ENCODE data around the gene PRICKLE2.

PRICKLE2 gene

DNA sequence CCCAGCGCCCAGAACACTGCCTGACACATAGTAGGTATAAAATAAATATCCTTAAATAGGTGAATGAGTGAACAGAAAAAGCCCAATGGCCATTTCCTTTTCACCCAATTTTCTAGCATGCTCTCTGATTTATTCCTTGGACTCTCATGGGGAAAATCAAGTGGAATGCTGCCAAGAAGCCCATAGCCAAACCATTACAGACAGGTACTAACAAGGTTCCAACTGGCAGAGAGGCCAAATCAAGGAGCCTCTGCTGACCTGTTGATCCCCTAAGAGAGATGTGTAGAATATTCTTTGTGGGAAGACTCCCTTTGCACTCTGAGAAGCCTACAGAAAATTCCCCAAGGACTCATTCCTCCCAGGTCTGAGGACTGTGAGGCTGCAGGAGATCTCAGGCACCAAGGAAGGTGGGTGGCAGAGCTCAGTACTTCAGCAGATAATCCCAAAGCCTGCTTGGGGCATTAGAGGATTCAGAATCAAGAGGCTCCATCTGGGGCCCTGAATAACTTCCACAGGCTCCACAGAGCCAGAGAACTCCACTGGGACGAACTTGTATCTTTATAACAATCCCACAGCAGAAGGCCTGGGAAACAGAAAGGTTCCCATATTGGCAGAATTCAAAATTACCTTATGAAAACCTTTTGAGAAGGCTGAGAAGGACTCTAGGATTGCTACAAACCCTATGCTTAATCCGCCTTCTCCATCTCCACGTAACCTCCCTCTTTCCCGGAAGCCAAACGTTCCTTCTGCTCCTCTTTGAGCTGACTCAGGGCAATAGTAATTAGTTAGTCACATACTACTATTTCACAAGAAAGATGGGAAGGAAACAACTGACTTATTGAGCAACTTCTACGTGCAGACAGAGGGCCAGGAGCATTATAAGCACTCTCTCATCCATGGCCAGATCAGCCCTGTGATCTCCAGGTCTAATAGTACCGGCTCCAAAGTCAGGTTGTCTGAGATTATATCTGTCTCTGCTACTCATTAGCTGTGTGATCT, 34.5 kb downstream of the PRICKLE2 start:
- DNase-seq (ENCODE audit: low read depth, low spot score), result no peak

DNA sequence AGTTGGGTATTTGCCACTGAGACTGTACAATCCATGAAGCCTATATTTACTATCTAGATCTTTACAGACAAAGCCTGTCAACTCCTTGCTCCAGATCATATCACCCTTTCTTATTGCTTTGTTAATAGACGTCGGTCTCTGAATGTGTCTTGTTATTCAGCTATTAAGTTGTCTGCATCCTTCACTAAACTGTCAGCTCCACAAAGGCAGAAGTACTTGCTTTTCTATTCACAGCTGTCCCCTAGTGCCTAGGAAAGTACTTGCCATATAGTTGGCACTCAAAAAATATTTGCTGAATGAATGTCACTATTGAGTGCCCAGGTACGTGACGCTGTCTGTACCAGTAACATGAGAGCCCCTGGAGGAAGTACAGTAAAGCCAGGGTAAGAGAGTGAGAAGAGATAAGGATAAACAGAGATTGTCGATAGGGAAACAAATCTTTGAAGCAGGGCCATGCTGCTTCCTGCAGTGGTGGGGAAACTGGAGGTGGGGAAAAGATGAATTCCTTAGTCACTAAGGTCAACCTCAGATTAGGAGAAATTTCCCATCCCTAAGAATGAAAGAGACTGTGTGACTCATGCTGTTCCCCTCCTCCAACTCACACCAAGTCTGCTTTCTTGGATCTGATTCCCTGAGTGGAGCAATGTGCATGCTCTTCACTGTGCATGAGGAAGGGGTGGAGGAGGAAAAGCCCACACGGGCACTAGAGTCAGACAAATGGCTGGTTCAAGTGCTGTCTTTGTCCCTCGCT, 36.3 kb downstream of the PRICKLE2 start:
- peak; percentile 68 for DNase-seq (ENCODE audit: low read depth, low spot score)

DNA sequence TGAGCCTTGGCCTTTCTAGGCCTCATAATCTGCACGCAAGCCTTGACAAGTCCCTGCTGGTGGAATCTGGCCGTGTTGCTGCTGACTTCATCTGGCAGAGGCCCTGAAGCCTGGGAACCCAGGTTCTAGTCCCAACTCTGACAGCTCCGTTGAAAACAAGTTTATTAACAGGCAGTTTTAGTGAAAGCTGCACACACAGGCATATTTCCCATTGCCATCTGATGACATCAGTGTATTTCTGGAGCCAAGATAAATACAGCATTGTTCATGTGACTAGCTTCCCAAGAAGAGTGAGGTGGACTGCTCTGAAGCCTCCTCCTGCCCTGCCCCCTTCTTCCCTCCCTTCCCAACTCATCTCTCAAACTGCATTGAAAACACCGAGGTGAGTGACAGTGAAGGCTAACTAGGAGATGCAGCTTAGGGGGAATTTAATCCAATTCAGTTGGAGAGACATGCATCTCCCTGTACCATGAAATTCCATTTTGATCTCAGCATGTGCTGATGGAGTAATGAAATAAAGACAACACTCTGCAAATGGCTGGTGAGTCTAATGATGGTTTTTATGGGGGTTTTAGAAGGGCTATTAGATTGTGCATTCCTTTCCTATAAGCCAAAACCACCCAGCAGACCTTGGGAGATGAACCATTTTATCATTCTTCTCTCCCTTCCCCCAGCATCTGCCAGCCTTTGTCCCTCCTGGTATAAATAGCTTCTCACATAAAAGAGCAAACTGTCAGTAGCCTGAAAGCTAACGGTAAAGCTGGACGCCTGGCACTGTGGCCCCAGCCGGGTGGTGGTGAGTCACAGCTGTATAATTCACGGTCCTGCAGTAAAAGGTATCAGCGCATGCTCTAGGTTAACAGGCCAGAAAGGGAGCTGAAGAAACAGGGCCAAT, 38.0 kb downstream of the PRICKLE2 start:
- peak; percentile 73 for DNase-seq (ENCODE audit: low read depth, low spot score)

DNA sequence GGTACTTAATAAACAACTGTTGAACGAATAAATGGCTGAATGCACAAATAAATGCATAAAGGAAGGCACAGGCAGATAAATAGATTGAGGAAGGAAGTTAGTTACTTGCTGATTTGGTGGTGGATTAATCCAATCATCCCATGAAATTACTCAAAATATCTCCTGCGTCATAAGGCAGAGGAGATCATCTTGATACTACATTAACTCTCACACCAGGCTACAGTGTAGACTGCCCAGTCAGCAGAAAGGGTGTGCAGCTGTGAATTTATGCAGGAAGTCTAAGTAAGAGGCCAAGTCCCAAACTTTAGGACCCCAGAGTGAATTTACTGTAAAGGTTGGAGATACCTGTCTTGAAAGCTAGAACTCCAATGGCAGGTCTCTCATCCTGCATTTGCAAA, 38.6 kb downstream of the PRICKLE2 start:
- no peak for DNase-seq (ENCODE audit: low read depth, low spot score)

DNA sequence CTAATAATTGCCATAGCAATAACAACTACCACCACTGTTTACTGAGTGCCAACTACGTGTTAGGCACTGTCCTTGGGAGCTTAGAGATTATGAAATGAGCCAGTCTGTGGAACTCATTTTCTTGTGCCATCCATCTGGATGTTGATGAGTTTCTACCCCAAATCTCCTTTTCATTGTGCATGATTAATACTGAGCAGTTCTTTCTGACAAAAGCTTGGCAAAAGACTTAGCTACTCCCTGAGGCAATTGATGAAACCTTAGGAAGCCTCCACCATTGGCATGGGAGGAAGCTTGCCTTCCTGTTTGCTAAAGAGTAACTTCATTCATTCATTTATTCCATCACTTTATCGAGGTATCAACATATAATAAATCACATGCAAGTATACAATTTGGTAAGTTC, 39.8 kb downstream of the PRICKLE2 start:
- DNase-seq (ENCODE audit: low read depth, low spot score), result no peak

DNA sequence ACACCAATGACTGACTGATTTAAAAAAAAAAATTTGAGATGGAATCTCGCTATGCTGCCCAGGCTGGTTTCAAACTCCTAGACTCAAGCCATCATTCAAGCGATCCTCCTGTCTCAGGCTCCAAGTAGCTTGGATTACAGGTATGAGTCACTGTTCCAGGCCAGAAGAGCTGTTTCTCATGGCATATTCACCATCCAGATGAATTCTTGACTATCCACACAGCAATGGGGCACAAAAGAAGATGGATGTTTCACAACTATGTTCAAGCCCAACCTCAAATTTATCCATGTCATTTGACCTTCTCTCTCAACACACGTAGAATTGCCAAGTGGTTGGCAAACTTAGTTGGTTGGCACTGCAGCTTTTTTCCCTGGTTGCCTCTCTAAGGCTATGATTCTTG, 40.6 kb downstream of the PRICKLE2 start:
- no peak for DNase-seq (ENCODE audit: low read depth, low spot score)

DNA sequence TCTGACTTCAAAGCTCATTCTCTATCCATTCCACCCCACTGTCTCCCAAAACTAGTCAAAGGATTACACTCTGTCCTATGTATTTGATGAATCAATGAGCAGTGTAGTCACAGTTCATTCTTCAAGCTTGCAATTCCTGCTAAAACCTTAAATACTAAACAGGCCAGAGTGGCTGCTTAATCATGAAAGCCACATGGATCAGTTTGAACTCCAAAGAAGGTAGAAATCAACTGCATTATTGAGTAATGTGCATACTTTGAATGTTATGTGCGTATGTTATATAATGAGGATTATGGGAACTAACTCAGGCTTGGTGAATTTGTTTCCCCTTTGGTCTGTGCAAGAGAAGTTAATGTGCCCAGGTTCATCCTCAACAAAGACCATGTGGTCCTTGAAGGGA, 45.4 kb downstream of the PRICKLE2 start:
- no peak for DNase-seq (ENCODE audit: low read depth, low spot score)

DNA sequence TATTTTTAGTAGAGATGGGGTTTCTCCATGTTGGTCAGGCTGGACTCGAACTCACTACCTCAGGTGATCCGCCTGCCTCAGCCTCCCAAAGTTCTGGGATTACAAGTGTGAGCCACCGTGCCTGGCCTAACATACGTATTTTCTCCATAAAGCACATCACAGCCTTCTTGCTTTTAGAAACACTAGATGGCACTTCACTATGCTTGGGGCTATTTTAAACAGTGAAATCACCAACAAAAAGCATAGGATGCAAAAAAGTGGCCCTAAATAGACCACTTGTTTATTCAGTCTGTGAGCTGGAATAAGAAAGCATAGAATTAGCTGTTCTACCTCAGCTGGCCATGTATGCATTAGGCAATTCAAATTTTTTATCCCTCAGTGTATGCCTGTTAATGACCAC, 46.0 kb downstream of the PRICKLE2 start:
- no peak for DNase-seq (ENCODE audit: low read depth, low spot score)

DNA sequence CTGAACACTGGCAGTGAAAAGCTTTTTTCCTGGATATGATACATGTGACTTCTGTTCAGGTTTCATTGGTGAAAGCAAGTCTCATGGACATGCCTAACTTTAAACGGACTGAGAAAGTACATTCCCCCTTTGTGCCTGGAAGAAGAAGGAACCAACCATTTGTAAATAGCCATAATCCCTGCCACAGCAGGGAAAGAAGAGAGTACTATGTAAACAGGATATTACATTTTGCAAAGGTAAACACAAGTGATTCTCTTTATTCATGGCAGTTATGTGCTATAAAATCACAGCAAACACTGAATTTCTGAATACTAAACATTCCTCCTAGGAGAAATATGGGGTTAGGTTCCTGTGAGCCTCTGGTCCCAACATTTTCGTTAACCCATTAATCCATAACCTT, 46.8 kb downstream of the PRICKLE2 start:
- no peak for DNase-seq (ENCODE audit: low read depth, low spot score)

DNA sequence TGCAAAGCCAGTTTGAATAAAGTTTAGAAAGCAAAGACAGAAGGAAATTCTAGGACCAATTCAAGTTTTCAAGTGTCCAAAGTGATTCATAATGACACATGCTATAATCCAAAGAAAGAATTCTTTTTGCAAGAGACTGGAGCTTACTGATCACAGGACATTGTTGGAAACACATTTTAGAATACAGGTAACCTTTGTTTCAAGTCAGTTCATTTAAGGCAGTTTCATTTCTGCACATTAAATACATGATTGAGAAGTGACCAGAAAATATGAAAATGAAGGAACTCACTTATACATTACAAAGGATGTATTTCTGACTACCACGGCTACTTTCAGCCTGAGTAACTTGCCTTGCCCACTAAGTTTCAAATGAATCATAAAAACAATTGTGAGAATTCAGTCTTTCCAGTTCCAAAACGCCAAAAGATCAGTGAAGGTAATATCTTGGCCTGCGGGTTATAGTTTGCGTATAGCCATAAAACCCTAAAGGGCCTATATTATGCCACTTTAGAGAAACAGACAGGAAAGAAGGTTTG, 48.7 kb downstream of the PRICKLE2 start:
- DNase-seq (ENCODE audit: low read depth, low spot score), result no peak

DNA sequence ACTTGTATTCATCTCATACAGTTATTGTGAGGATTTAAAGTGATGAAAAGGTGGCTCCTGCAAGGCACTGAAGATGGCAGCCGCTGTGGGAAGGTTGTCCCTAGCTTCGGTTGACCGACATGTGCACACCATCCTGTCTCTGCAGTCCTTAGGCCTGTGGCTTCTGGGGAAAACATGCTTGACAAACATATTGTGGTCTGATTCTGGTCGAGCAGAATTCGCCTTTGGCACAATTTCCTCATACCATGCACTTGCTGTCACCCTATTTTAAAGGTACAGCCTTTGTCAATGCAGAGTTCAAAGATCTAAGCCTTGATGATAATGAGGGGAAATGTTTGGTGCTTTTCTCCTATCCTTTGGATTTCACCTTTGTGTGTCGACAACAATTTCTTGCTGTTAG, 50.9 kb downstream of the PRICKLE2 start:
- no peak for DNase-seq (ENCODE audit: low read depth, low spot score)

DNA sequence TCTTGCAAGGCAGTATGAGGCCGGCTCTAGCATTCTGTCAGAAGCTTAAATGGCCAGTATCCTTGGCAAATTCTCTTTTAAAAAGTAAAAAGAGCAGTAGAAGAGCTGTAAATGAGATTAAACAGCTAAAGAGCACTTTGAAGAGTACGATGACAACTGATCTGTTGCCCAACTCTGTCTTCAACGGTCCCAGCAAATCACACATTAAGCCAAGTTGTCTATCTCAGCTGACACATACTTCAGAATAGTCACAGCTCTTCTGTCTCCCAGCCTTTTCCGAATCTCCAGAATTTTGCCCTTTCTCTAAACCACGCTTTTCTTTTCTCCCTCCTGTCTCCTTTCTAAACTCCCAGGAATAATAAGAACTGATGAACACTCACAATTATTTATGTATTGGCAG, 51.7 kb downstream of the PRICKLE2 start:
- no peak for DNase-seq (ENCODE audit: low read depth, low spot score)

DNA sequence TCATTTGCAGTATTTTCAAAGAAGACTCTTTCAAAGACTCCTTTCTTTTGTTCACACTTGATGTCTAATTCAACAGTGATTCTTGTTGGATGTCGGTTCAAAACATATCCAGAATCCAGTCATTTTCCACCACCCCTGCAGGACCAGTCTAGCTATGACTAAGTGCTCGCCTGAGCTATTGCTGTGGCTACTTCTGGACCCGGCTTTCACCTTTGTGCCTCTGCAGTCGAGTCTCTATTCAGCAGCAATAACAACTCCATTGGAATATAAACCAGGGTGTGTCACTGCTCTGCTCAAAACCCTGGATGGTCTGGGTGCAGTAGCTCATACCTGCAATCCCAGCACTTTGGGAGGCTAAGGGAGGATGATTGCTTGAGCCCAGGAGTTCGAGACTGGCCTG, 55.0 kb downstream of the PRICKLE2 start:
- DNase-seq (ENCODE audit: low read depth, low spot score), result no peak

DNA sequence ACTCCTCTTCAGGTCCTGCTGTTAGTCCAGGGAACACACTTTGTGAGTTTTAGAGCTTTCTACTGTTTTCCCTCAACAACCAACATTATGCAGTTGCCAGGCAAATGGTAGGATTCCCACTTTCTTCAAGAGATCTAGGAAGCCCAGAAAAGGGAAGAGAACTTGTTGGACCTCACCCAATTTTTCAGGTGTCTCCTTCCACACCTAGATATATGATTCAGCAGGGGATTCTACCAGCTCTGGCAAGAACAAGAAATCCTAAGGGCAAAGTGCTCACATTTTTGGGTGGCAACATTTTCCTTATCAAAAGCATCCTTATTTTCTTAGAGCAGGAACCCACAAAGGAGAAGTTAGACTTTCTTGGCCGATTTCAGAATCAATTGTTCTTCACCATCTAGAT, 57.4 kb downstream of the PRICKLE2 start:
- no peak for DNase-seq (ENCODE audit: low read depth, low spot score)

DNA sequence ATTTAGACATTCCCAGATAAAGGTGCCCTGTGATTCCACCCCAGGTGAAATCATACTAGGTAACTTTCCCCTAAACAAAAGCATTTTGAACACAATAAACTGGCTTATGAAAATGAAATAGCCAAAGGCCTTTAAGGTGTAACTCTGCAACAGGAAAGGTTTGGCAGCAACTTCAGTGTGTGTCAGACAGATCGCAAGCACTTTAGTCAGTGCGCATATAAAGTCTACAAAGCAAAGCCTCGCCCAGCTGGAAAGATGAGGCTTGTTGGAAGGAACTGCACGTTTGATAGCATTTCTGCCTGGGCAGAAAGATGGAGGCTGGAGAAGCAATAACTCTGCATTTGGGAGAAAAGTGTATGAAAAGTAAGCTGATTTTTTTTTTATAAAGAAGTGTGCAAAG, 57.9 kb downstream of the PRICKLE2 start:
- no peak for DNase-seq (ENCODE audit: low read depth, low spot score)

DNA sequence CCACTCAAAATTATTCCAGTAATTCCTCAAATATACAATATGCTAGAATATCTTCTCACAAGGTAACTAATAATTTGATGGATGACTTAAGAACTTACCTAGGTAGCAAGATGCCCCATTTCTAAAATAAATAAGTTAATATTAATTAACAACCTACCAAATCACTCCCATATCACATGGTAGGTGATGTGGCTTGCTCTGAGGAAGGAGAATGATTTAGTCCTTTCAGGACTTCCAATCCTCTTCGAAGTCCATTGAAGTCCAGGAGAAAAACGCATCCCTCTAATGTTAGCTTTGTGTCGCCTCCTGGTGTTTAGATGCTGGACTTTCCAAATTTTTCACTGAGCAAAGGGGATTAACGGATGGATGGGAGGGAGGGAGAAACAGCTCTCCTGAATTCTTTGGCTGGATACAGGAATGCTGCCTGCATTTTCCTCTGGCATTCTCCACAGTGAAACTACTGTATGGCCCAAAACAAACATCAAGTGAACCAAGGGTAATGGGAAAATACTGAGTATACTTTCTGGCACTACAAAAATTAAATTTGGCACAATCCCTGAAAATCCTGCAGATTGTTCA, 58.6 kb downstream of the PRICKLE2 start:
- DNase-seq (ENCODE audit: low read depth, low spot score), result peak; percentile 86

DNA sequence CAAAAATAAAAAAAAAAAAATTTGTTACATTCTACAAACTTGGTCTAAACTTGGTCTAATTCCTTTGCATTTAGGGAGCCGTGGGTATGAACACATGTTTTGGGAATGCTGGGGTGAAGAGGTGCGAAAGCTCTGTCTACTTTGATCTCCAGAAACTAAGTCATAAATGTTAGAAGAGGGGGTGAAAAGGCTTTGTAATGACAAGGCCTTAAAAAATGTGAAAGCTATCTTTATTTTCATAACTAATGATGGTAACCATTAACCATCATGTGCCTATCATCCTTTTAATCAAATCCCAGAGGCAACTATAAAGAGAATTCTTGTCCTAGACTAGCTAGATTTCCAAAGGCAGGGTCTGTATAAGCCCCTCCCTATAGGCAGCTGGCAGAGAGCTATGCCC, 60.9 kb downstream of the PRICKLE2 start:
- no peak for DNase-seq (ENCODE audit: low read depth, low spot score)

DNA sequence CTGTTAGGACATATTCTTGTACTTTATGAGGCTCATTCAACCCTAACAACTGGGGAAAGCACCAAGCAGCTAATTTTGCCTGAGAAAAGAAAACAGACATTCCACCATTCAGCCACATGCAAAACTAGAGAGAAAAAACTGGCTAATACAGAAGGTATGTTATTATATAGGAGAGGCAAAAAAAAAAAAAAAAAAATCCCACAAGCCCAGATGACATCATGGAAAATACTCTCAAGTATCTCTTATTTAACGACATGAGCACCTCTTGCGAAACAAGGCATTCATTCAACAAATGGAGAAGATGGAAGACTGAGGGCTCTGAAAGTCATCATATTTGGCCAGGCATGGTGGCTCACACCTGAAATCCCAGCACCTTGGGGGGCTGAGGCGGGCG, 61.5 kb downstream of the PRICKLE2 start:
- DNase-seq (ENCODE audit: low read depth, low spot score), result no peak

DNA sequence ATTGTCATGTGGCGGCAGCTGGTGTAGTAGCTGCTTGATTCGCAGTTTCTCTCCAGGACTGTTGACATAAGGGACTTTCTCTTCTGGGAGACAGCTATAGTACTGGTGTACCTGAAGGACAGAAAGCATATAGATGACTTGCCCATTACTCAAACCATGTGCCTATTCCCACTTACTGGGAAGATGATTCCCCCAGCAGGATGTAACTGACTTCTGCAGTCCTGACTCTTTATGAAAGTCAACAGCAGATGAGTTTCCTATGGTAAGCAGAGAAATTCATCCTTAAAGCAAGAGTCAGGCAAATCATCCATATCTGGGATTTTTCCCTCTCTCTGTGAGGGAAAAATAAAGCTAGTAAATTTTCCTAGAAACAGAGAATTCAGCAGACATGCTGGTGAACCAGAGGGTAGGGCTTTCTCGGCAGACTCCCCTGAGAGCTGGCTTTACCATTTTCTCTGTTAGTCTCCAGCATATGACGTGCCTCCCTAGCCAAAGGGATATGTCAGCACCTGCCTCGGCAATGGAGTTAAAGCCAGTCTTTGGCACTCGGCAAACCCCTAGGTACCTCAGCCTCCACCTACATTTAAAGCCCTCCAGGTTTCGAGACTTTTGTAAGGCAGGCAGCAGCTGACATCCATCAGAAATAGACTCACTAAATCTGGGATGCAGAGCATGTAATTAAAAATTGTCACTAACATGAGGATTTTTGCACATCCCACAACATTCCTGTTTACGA, 62.1 kb downstream of the PRICKLE2 start:
- no peak for DNase-seq (ENCODE audit: low read depth, low spot score)

DNA sequence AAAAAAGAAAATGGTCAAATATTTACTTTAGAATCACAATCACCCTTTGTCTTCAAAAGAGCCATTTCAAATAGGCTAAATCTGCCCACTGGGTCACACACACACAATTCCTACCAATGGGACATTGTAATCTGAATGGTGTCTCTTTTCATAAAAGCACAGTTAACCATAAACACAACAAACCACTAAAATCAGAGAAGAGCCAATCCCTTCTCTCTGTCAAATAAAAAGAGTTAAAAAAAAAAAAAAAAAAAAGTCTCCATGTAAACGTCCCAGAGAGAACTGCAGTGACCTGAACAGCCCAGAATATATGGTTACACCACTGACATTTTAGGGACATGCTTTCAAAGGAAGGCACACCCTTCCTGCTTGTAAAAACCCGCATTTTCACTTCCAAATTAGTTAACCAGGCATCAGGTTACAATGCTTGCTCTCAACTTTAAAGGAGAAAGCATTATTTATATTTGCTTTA, 63.7 kb downstream of the PRICKLE2 start:
- no peak for DNase-seq (ENCODE audit: low read depth, low spot score)

All from ELF-1 (cell line).